D721Med (cell line): Measurements from ENCODE around the gene CCDC167.

Source experiments
- DNase-seq: peaks from one replicate; pipeline ENCODE4 v3.0.0; 2011; ENCODE audit warnings: low spot score; ENCODE audit not compliant: insufficient read length
- FAIRE-seq: peaks from 2 replicates; lab custom pipeline; 2011; peaks lifted over from hg19 to GRCh38; lab: Jason Lieb, UNC
- CTCF ChIP-seq: IDR thresholded peaks from 2 replicates; pipeline ENCODE4 v1.5.1; 2012; ENCODE audit warnings: mild to moderate bottlenecking, control low read depth; ENCODE audit not compliant: insufficient read depth; ENCODE audit errors: missing control alignments

The CCDC167 gene

DNA sequence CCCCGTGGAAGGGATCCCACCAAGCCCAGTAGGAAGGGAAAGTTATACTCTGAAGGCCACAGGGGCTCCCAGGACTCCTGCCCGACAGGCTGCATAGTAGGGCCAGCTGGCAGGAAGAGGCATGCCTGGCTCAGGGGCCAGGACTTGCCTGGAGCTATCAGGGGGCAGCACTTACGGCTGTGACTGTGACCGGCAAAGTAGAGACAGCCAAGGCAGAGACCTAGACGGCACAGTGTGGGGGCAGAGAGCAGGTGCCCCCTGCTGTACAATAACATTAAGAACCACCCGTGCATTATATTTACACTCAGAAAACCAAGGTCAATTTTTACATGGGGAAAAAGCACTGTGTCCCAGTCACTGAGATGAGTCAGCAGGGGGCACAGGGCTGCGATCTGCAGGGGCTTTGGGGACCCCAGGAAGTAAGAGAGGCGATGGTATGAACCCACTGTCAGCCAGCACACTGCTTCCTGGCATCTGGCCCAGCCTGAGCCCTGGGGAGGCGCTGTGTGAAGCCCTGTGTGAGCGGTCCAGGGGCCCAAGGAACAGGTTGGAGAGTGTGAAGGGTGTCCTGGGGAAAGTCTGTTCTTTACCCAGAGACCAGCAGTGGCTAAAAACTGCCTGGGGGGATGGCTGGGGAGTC is 9.9 kb downstream of the CCDC167 start:
- TF ChIP-seq CTCF, result peak; percentile 6
- DNase-seq (no peak), FAIRE-seq (no peak)

- FAIRE-seq, result no peak
- TF ChIP-seq CTCF, result no peak
- DNase-seq, result no peak
These were observed 11.2 kb downstream of the CCDC167 start for GRCh38 chr6:37488476-37488875.

GRCh38 chr6:37487591-37488380 is 11.9 kb downstream of the CCDC167 start:
- no peak for DNase-seq
- no peak for FAIRE-seq
- TF ChIP-seq CTCF, result no peak

DNA sequence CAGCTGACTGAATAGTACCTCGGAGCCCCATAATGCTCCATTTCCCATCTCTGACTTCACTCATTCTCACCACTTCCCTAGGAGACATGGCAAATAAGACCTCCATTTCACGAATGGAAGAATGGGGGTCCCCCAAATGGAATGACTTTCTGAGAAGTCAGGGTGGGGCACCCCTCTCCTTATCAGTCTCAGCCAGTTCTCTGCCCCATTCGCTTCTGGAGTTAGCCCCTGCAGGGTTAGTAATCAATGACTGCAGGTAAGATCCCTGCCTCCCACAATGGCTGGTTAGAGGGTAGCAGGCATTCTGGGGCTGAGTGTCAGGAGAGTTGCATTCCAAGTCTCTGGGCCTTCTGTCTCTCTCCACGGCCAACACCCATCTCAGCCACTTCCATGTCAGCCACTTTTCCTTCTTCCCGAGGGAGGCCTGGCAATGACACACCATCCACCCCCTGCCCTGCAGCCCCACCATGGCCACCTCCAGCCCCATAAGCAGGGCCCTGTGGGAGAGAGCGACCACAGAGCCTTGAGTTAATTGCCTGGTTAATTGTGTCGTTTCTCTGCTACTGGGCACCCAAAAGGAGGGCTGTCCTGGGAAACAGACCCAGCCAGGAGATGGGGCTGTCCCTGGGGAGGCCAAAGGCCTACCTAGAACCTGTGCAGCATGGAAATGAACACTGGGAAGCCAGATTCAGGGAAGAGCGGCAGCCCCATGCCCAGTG is 13.4 kb downstream of the CCDC167 start:
- DNase-seq (no peak), FAIRE-seq (no peak)
- no peak for TF ChIP-seq CTCF

- no peak for DNase-seq
- no peak for FAIRE-seq
- TF ChIP-seq CTCF, result peak; percentile 22
These were observed 14.4 kb downstream of the CCDC167 start for GRCh38 chr6:37485291-37485702.

DNA sequence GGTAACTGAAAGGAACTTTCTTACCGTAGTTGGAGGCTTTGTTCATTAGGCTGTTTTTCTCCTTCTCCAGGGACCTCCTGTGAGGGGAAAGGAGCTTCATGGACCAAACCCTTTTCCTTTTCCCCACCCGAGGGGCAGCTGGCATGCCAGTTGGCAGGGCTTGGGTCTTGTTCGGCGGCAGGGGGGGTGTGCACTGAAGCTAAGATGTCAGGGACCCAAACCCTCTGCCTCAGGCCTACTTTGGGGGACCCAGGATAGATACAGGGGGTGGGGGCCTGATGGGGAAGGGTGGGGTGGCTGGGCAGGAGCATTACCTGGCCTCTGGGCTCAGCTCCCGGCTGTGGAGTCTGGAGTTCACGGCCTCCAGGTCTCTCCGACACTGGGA is 14.9 kb downstream of the CCDC167 start:
- DNase-seq, result no peak
- no peak for FAIRE-seq
- no peak for TF ChIP-seq CTCF
